Femur (tissue), 1 donor: ENCODE measurements around the gene ECD.
"Not testable (repeated sequence)": the region's sequence is repeated elsewhere in the genome, so short reads cannot be mapped to it uniquely, and the experiment has no call there.

Source experiments
- DNase-seq: peaks from one replicate; pipeline ENCODE4 v3.0.0-alpha.2; 2017

Gene ECD

GRCh38 chr10:73156054-73156453, 11.8 kb downstream of the ECD start:
- DNase-seq: no peak

- DNase-seq: no peak
These were observed 15.8 kb downstream of the ECD start for GRCh38 chr10:73152009-73152408.

DNA sequence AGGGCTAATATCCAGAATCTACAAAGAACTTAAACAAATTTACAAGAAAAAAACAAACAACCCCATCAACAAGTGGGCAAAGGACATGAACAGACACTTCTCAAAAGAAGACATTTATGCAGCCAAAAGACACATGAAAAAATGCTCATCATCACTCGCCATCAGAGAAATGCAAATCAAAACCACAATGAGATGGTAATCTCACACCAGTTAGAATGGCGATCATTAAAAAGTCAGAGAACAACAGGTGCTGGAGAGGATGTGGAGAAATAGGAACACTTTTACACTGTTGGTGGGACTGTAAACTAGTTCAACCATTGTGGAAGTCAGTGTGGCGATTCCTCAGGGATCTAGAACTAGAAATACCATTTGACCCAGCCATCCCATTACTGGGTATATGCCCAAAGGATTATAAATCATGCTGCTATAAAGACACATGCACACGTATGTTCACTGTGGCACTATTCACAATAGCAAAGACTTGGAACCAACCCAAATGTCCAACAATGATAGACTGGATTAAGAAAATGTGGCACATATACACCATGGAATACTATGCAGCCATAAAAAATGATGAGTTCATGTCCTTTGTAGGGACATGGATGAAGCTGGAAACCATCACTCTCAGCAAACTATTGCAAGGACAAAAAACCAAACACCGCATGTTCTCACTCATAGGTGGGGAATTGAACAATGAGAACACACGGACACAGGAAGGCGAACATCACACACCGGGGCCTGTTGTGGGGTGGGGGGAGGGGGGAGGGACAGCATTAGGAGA, 17.0 kb downstream of the ECD start:
- DNase-seq: not testable (repeated sequence)

DNA sequence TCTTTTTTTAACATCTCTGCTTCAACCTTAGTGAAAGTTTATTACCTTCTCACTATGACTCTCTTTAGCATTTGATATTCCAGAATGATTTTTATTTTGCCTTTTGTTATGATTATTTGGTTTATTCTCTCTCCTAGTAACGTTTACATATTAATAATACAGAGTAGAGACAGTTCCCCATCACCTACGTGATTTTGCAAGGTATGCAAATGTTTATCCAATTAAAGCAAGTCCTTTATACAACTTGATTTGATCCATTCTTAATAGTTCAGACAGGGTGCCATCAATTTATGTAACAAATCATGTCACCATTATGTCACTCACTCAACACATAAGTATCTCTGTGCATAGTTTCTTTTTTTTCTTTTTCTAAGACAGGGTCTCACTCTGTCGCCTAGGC, 26.2 kb downstream of the ECD start:
- no peak for DNase-seq

GRCh38 chr10:73139251-73139650, 28.6 kb downstream of the ECD start:
- DNase-seq: no peak

- no peak for DNase-seq
These were observed 31.2 kb downstream of the ECD start for GRCh38 chr10:73136627-73137026.

DNA sequence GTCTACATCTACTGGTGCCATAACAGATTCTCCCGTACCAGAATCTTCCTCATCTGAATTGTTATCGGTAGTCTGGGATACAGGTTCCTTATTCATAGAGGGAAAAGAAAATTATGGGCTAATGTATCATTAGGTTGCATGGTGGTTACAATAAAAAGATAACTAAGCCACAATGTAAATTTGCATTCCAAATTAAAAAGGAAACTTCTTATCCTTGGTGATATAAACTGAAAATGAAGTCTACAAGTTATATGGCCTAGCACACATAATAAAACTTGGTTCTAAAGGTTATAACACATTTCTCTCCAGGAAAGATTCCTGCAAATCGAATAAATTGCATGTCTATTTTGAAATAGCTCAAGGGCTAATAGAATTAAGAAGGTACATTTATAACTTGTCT, 33.1 kb downstream of the ECD start:
- no peak for DNase-seq

DNA sequence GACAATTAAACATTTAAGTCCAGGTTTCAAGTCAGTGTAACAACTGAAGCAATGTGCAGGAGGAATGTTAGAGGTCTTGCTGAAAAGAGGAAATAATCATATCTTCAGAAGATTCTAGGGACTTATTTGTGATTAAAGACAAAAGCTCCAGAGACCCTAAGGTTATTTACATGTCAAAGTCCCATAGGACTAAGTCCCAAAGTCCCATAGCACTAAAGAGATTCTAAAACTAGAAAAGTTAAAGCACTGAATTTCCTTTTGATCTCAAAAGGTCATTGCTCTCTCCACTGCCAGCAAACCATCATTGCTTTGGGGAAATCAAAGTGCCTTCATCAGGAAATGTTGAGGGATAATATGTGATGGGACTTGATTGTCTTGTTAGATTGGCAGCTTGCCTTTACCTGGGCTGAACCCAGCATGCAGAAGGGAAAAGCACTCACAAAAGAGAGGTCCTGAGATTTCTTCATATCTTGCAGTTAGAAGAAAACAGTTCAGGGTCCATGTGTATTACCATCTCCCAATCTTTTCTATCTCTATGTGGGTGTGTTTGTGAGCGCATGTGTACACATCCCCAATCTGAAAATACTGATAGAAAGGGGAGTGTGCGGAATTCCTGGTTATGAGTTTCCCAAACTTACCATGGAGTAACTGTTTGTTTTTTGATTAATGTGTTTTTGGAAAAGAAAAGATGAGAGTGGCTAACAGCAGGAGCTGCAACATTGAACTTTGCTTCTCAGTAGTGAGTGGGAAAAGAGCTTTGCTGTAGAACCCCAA, 35.7 kb downstream of the ECD start:
- no peak for DNase-seq

DNA sequence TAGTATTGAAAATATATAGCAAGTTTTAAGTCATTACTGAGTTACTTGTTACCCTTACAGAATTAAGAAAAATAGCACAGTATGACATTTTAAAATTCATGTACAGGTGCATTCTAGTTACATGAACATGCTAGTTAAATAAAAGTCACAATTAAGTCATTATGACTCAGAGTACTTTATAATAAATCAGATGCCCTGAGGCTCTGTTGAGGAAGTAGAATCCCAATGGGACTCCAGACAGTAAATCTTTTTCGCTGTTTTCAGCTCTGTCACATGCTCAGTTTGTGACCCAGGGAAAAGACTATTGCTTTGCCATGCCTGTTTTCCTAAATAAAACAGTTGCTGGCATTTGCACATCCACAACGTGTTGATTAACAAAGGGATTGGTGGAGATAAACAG, 36.5 kb downstream of the ECD start:
- DNase-seq: no peak

DNA sequence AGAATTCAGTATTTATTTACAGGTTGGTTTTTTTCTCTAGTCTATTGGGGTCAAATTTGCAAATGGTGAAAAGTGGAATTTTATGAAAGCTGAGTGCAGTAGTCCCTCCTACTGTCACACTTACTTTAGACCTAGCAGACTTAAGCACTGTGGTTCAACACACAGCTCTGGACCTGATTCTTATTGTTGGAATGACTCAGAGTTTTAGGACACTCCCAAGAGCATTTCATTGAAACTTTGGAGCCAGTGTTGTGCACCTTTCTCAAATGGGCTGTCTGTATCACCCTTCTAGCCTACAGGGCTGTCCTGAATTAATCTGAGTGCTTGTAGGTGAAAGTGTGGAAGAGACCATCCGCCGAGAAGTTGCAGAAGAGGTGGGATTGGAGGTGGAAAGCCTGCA, 41.5 kb downstream of the ECD start:
- no peak for DNase-seq

DNA sequence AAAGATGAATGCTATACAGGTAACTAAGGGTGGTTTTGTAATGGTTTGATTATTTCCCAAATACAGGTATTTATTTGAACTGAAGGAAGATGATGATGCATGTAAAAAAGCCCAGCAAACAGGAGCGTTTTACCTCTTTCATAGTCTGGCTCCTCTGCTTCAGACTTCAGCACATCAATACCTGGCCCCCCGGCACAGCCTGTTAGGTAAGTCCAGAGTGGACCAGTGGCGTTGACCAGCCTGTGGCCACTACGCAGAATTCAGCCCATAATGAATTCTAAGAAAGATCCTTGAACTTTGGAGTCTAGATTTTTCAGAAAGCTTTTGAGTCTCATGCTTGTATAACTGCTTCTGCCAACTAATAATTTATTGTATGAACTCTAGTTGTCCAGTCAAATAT, 47.9 kb downstream of the ECD start:
- DNase-seq: no peak

DNA sequence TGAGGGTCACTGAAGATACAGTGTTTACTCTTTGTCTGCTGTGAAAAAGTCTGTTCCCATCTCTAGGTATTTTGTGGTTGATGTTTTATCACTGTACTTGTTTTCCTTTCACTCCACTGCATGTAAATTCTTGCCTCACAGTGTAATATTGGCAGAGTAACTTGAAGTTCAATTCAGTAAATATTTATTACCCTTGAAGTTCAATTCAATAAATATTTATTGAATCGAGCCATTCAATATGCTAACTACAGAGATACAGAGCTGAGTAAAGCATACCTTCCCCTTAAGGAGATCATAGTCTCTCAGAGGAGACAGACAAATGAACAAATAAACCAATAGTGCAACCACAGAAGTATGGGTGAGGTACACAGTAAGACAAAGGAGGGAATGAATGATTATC, 48.4 kb downstream of the ECD start:
- DNase-seq: no peak

GRCh38 chr10:73117976-73118743, 49.6 kb downstream of the ECD start:
- no peak for DNase-seq

- no peak for DNase-seq
These were observed 51.8 kb downstream of the ECD start for GRCh38 chr10:73116017-73116416.

- no peak for DNase-seq
These were observed 54.3 kb downstream of the ECD start for GRCh38 chr10:73113551-73113950.

GRCh38 chr10:73112032-73112431, 55.8 kb downstream of the ECD start:
- not testable (repeated sequence) for DNase-seq

GRCh38 chr10:73110345-73110849, 57.4 kb downstream of the ECD start, which contains the start of gene NUDT13:
Gene NUDT13 (plus strand): TSS chr10:73110455. CDS start chr10:73114366, 3,911 bp downstream.
- peak; percentile 89 for DNase-seq

DNA sequence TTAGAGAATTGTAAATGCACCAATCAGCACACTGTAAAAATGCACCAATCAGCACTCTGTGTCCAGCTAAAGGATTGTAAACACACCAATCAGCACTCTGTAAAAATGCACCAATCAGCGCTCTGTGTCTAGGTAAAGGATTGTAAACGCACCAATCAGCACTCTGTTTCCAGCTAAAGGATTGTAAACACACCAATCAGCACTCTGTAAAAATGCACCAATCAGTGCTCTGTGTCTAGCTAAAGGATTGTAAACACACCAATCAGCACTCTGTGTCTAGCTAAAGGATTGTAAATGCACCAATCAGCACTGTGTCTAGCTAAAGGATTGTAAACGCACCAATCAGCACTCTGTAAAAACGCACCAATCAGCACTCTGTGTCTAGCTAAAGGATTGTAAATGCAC, 58.6 kb downstream of the ECD start:
- not testable (repeated sequence) for DNase-seq

GRCh38 chr10:73106301-73106700, 61.5 kb downstream of the ECD start:
- no peak for DNase-seq

DNA sequence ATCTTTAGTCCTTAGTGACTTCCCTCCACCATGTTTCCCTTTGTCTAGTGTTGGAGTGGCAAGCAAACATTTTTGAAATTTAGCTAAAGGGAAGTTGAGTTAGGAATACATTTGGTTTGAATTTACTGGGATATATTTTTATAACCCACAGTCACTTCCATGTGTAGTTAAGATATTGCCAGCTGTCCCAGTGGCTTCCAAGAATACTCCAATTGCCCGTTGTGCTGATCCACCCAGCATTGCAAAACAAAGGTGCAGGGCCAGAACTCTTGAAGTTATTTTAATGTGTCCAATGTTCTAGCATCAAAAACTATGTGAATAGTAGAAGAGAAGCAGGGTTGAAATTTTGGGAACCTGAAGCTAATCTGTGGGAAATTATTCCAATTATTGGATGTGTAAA, 68.7 kb downstream of the ECD start:
- no peak for DNase-seq

DNA sequence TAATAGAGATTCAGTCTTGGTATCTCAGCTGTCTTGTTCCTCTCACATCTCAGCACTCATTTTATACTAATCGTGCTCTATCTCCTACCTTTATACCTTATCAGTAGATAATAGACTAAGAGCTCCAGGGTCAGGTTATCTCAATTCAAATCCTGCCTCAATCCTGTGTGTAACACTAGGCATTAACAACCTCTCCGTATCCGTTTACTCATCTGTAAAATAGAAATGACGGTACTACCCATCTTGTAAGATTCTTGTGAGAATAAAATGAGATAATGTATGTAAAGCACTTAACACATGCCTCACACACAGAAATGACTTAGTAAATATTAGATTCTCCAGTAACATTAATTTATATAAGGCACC, 70.5 kb downstream of the ECD start:
- no peak for DNase-seq

DNA sequence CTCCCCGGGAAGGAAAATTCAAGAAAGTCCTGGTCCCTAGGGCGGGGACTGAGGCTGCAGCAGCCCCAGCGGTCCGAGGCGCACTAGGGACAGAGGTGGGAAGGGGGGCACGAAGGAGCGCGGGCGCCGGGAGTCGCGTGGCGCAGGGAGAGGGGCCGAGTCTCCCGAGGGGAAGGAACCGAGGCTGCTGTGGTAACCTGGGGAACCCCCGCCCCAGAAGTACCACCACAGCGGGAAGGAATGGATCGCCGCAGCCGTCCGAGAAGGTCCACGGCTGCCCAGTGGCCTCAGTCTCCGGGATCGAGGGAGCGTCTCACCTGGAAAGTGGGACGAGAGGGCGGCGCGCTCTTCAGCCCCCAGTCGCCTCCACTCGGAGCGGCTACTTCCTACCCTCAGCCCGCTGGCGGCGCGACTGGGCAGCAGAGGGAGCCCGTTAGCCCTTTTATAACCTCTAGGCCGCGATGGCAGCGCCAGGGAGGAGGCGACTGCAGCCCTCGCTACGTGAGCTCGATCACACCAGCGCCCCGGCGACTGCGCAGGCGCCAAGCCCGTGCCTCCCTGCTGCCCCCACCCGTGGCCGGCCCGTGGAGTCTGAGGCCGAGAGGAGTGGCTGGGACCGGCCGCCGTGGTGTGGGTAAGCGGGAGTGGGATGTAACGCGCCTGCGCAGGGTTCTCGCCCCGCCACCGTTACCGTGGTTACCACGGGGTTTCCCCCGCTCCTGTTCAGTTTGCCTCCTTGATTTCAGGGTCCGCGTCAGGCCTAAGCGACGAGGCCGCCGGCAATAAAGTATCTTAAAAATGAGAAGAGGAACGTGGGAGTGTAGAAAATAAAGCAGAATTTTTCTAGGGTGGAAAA, 71.1 kb downstream of the ECD start, which contains the start of gene P4HA1:
P4HA1 (minus strand) TSS at position 418 of the 856 bp plus-strand sequence. CDS start 21,983 bp downstream, outside the sequence.
- peak; percentile 100 for DNase-seq
